ENCODE results near the gene CAPN9. TPM values are rescaled to one million over a fixed set of nuclear protein-coding genes. Genes with fewer than 3 reads are reported as not detected.

Gene CAPN9
- total and polyA plus RNA-seq, 8 donors, result 0.84 to 5.0 (median 1.7) TPM

DNA sequence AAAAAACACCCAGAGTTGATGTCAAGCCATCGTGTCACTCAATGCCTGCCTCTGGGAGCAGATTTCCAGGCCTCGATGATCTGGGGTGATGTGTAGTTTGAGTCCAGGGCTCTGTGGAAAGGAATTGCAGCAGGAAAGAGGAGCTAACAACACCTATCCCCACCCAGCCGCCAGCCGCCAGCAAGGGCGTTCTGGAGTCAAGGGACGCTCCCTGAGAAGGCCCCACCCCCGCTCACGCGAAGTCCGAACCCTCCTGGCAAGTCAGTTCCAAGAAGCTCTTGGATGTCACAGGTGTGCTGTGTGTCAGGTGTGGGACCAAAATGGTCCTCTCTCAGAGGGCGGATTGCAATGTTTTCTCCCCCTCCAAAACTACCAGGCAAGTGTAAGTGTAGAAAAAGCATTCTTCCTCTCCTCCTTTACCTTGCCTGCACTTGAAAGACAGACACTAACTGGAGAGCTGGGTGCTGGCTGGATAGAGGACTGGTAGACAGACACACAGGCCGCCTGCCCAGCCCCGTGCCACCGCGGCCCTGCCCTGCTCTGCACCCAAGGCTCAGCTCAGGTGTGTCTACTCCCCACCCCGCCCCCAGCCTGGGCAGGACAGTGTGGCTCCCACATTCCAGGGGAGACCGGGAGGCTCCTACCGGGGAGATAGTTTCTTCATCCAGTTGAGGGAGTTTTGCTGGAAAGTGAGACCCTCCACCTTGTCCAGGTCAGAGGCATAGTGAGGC lies 41.7 kb upstream of the CAPN9 start:
- Histone ChIP-seq H3K9me3 (no peaks in the 10 kb centered on the region), H3K27me3 (no peaks in the 10 kb centered on the region), H3K36me3 (no peaks in the 10 kb centered on the region), H3K4me1 (no peaks in the 10 kb centered on the region), H3K4me3 (no peak overlapping the region), H3K27ac (no peak overlapping the region)
- DNase-seq (no peak), ATAC-seq (no peak)
- TF ChIP-seq, protein P1, sequence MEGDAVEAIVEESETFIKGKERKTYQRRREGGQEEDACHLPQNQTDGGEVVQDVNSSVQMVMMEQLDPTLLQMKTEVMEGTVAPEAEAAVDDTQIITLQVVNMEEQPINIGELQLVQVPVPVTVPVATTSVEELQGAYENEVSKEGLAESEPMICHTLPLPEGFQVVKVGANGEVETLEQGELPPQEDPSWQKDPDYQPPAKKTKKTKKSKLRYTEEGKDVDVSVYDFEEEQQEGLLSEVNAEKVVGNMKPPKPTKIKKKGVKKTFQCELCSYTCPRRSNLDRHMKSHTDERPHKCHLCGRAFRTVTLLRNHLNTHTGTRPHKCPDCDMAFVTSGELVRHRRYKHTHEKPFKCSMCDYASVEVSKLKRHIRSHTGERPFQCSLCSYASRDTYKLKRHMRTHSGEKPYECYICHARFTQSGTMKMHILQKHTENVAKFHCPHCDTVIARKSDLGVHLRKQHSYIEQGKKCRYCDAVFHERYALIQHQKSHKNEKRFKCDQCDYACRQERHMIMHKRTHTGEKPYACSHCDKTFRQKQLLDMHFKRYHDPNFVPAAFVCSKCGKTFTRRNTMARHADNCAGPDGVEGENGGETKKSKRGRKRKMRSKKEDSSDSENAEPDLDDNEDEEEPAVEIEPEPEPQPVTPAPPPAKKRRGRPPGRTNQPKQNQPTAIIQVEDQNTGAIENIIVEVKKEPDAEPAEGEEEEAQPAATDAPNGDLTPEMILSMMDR (IDR thresholded peaks at IDR 0.05), result no peak
- intact Hi-C loops (cut with DNase I), result no loop called here

DNA sequence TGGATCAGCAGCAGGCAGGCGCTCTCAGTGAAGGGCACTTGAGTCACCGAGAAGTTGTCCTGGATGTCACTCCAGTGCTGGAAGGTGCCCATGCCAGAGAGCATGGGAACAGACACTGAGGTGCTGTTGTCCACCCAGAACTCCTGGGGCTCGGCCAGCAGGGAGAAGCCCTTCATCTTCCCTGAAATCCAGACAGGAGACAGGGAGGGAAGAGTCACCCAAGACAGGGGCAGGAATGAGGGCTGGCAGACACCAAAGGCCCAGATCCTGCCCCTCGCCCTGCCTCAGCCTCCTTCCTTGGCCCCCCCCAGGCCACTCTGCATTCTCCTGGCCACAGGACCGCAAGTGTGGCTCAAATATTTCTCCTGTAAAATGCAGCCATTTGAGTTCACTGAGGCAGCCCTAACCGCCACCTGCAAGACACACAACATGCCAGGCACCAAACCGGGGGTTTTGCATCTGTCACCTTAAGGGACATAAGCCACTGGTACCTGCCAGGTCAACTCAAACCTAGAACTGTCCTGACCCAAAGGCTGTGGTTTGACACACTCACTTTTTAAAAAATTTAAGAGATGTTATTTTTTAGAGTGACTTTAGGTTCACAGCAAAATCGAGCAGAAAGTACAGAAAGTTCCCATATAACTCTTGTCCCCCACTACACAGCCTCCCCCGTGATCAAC lies 41.0 kb upstream of the CAPN9 start:
- Histone ChIP-seq H3K36me3 (no peaks in the 10 kb centered on the region), H3K4me1 (no peaks in the 10 kb centered on the region), H3K9me3 (no peaks in the 10 kb centered on the region), H3K27me3 (no peaks in the 10 kb centered on the region), H3K27ac (no peak overlapping the region), H3K4me3 (no peak overlapping the region)
- intact Hi-C loops (cut with DNase I), result no loop called here
- ATAC-seq, result no peak
- TF ChIP-seq, protein P1 (IDR thresholded peaks at IDR 0.05), result no peak
- DNase-seq, result no peak

- TF ChIP-seq, protein P1 (IDR thresholded peaks at IDR 0.05), result no peak
- Histone ChIP-seq H3K4me3 (no peak overlapping the region), H3K4me1 (no peaks in the 10 kb centered on the region), H3K27ac (no peak overlapping the region), H3K27me3 (no peaks in the 10 kb centered on the region), H3K36me3 (no peaks in the 10 kb centered on the region), H3K9me3 (no peaks in the 10 kb centered on the region)
- intact Hi-C loops (cut with DNase I), result no loop called here
- ATAC-seq (no peak), DNase-seq (no peak)
Measured at GRCh38 chr1:230706887-230707731, 40.1 kb upstream of the CAPN9 start.

DNA sequence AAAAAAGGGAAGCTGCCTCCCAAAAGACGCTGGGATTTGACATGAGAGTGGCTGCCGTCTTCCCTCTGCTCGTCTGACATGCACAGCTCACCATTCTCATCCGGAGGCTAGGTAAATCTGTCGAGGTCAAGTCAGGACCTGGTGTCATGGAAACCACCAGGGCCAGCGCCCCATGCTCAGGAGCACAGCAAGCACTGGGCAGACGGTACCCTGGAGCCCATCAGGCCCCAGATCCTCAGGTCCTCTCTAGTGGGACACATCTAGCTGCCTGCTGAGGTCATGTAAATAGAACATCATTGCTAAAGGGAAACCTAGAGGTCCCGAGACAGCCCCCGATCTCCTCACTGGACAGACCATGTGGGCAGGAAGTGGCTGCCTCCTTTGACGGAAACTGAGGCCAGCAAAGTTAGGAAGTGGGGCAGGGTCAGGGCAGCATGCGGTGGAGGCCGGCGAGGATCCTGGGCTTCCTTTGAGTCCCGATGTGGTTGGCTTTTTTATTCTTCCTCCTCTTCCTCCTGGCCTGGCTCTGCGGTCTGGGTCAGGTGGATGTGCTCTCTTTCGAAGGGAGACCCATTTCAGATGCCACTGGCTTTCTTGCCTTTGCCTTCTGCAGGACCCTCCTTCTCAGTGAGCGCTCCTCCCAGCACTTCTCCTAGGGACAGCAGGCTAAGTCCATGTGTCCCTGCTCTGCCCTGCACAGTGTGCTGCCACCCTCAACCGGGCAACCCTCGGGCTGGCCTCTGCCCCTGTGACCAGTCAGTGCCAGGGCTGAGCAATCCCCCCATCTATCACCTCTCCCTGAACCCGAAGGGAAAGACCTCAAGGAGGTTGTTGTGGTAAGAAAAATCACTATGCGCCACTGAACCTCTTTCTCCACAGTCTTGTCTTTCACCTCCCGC lies 39.2 kb upstream of the CAPN9 start:
- intact Hi-C loops (cut with DNase I), result no loop called here

More for the DNA sequence above, 39.2 kb upstream of the CAPN9 start:
- H3K36me3 ChIP-seq, result no peaks in the 10 kb centered on the region
- no peaks in the 10 kb centered on the region for H3K4me1 ChIP-seq
- no peaks in the 10 kb centered on the region for H3K9me3 ChIP-seq
- no peak overlapping the region for H3K27ac ChIP-seq
- H3K27me3 ChIP-seq, result peaks cover 0 to 4% of the 10 kb centered on the region in 2 donors
- no peak for DNase-seq
- no peak for ATAC-seq
- TF ChIP-seq, protein P1 (IDR thresholded peaks at IDR 0.05), result no peak
- H3K4me3 ChIP-seq, result no peak overlapping the region

Data from left lung (tissue), 10 donors.